Erythroblast (primary cell): Measurements from ENCODE around the gene ZFP36L1.

ENCODE experiments used
- GATA1 ChIP-seq: IDR thresholded peaks from 2 replicates; pipeline ENCODE4 v1.6.1; 2011; ENCODE audit warnings: low read depth, mild to moderate bottlenecking, control low read depth, low read length, moderate library complexity
- POLR2A ChIP-seq: IDR thresholded peaks from 2 replicates; pipeline ENCODE4 v1.6.1; 2011; ENCODE audit warnings: mild to moderate bottlenecking, low read length

GRCh38 chr14:68784978-68785533 lies 7.8 kb downstream of the ZFP36L1 start:
- TF ChIP-seq POLR2A = no peak
- TF ChIP-seq GATA1 = no peak
